Ascending aorta (tissue), 2 donors: ENCODE data around the gene CPED1. TPM values are rescaled to one million over a fixed set of nuclear protein-coding genes. Genes with fewer than 3 reads are reported as not detected.
"Not testable (repeated sequence)": the region's sequence is repeated elsewhere in the genome, so short reads cannot be mapped to it uniquely, and the experiment has no call there.

ENCODE experiments used
- DNase-seq, 2 donors: peaks; one replicate each; pipeline ENCODE4 v3.0.0-alpha.2; 2019; ENCODE audit warnings: low spot score in 2 of 2
- H3K27ac ChIP-seq, 2 donors: fragments of 200-600 bp; sonication (generic); one replicate each; pipeline ENCODE4 v1.5.1; 2016 to 2017; ENCODE audit warnings: mild to moderate bottlenecking in 1 of 2
- H3K27me3 ChIP-seq: fragments of 200-600 bp; sonication (generic); one replicate; pipeline ENCODE4 v1.5.1; 2017
- H3K36me3 ChIP-seq, 2 donors: fragments of 200-600 bp; sonication (generic); one replicate each; pipeline ENCODE4 v1.5.1; 2016
- H3K4me1 ChIP-seq, 2 donors: fragments of 200-600 bp; sonication (generic); one replicate each; pipeline ENCODE4 v1.5.1; 2016 to 2017; ENCODE audit warnings: mild to moderate bottlenecking in 1 of 2
- H3K4me3 ChIP-seq, 2 donors: fragments of 200-600 bp; sonication (generic); one replicate each; pipeline ENCODE4 v1.5.1; 2016 to 2017; ENCODE audit warnings: mild to moderate bottlenecking in 1 of 2
- H3K9me3 ChIP-seq, 2 donors: fragments of 200-600 bp; sonication (generic); one replicate each; pipeline ENCODE4 v1.5.1; 2016
- intact Hi-C: fragments of 100-400 bp; cut with DNase I; formaldehyde crosslinking; loops from one replicate; pipeline ENCODE4 v1.15.1; 2023
- total RNA-seq: library from RNA; depleted of rRNA; stranded (reverse); fragments of >200 nt; gene quantifications from one replicate; pipeline ENCODE4 v1.1.0, GENCODE V29; 2016
- TF ChIP-seq, protein P1 (sequence below), 3 experiments: fragments of 200-600 bp in 2 of 3; fragments of 450-650 bp in 1 of 3; sonication (generic) in 2 of 3; IDR thresholded peaks; one replicate each; pipeline ENCODE4 v1.5.1; 2016 to 2019; ENCODE audit warnings: antibody characterized with exemption in 3 of 3, mild to moderate bottlenecking in 1 of 3, moderate library complexity in 1 of 3

CPED1 gene
- total RNA-seq, 1 donor from 2014 or later = 69.5 TPM

DNA sequence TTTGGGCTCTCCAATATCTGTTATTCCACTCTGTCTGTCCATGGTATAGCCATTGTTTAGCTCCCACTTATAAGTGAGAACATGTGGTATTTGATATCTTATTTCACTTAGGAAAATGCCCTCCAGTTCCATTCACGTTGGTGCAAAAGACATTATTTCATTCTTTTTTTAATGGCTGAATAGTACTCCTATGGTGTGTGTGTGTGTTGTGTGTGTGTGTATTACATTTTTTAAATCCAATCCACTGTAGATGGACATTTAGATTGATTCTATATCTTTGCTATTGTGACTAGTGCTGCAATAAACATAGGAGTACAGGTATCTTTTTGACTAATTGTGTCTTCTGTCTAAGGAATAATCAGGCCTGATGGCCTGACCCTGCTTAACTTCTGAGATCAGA lies 7.4 kb upstream of the CPED1 start:
- TF ChIP-seq, protein P1, sequence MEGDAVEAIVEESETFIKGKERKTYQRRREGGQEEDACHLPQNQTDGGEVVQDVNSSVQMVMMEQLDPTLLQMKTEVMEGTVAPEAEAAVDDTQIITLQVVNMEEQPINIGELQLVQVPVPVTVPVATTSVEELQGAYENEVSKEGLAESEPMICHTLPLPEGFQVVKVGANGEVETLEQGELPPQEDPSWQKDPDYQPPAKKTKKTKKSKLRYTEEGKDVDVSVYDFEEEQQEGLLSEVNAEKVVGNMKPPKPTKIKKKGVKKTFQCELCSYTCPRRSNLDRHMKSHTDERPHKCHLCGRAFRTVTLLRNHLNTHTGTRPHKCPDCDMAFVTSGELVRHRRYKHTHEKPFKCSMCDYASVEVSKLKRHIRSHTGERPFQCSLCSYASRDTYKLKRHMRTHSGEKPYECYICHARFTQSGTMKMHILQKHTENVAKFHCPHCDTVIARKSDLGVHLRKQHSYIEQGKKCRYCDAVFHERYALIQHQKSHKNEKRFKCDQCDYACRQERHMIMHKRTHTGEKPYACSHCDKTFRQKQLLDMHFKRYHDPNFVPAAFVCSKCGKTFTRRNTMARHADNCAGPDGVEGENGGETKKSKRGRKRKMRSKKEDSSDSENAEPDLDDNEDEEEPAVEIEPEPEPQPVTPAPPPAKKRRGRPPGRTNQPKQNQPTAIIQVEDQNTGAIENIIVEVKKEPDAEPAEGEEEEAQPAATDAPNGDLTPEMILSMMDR (IDR thresholded peaks at IDR 0.05) = no peak
- H3K27me3 ChIP-seq = no peaks in the 10 kb centered on the region
- intact Hi-C loops = no loop called here

DNA sequence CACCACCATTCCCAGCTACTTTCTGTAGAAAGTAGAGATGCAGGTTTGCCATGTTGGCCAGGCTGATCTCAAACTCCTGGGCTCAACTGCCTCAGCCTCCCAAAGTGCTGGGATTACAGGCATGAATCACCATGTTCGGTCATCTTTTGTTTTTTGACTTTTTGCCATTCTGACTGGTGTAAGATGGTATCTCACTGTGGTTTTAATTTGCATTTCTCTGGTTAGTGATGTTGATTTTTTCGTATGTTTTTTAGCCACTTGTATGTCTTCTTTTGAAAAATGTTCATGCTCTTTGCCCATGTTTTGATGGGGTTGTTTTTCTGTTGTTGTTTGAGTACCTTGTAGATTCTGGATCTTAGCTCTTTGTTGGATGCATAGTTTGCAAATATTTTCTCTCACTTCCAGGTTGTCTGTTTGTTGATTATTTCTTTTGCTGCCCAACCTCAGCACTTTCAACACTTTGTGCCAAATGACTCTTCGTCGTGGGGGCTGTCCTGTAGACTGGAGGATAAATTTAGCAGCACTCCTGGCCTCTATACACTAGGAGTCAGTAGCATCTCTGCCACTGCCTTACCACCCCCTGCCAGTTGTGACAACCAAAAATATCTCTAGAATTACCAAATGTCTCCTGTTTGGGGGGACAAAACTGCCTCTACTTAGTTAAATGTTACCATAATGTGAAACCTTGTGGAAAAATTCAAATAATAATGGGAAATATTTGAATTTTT lies 6.5 kb upstream of the CPED1 start:
- no peak for DNase-seq
- Histone ChIP-seq H3K4me3 (no peak overlapping the region), H3K4me1 (no peaks in the 10 kb centered on the region), H3K9me3 (no peaks in the 10 kb centered on the region), H3K27me3 (no peaks in the 10 kb centered on the region), H3K27ac (no peak overlapping the region), H3K36me3 (peaks cover 0 to 3% of the 10 kb centered on the region in 2 donors)
- TF ChIP-seq, protein P1 (IDR thresholded peaks at IDR 0.05) = no peak
- intact Hi-C loops = no loop called here

More for the DNA sequence above, 7.4 kb upstream of the CPED1 start:
- no peak overlapping the region for H3K27ac ChIP-seq
- no peak for DNase-seq
- no peak overlapping the region for H3K4me3 ChIP-seq
- no peaks in the 10 kb centered on the region for H3K4me1 ChIP-seq
- peaks cover 3 to 5% of the 10 kb centered on the region in 2 donors for H3K36me3 ChIP-seq
- no peaks in the 10 kb centered on the region for H3K9me3 ChIP-seq

DNA sequence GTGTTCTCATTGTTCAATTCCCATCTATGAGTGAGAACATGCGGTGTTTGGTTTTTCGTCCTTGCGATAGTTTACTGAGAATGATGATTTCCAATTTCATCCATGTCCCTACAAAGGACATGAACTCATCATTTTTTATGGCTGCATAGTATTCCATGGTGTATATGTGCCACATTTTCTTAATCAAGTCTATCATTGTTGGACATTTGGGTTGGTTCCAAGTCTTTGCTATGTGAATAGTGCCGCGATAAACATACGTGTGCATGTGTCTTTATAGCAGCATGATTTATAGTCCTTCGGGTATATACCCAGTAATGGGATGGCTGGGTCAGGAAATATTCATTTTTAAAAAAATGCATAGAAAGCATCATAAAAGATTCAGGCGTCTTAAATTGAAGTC lies 4.9 kb upstream of the CPED1 start:
- not testable (repeated sequence) for H3K4me3 ChIP-seq

DNA sequence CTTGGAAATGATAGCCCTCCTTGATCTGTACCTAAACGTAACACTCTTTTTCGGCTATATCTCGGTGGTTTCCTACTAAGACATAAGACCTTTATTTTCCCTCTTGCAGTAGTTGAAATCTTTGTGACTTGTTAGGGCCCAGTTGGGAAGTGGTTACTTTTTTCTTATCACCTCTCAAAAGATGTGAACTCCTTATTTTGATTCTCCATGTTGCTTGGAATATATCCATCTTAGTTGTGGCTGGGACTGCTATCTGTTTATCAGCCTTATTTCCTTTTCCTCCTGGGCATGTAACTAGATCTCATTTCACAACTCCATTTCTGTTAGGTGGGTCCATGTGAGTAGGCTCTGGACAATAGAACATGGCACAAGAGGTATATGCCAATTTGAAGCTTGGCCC lies 4.1 kb upstream of the CPED1 start:
- Histone ChIP-seq H3K27me3 (no peaks in the 10 kb centered on the region), H3K36me3 (no peaks in the 10 kb centered on the region), H3K4me3 (no peak overlapping the region), H3K9me3 (no peaks in the 10 kb centered on the region), H3K4me1 (no peaks in the 10 kb centered on the region), H3K27ac (no peak overlapping the region)
- no peak for DNase-seq
- intact Hi-C loops = no loop called here
- TF ChIP-seq, protein P1 (IDR thresholded peaks at IDR 0.05) = no peak

More for the DNA sequence above, 4.9 kb upstream of the CPED1 start:
- H3K36me3 ChIP-seq, H3K9me3 ChIP-seq, H3K4me1 ChIP-seq, intact Hi-C loops, H3K27ac ChIP-seq, H3K27me3 ChIP-seq, DNase-seq: not testable (repeated sequence)

DNA sequence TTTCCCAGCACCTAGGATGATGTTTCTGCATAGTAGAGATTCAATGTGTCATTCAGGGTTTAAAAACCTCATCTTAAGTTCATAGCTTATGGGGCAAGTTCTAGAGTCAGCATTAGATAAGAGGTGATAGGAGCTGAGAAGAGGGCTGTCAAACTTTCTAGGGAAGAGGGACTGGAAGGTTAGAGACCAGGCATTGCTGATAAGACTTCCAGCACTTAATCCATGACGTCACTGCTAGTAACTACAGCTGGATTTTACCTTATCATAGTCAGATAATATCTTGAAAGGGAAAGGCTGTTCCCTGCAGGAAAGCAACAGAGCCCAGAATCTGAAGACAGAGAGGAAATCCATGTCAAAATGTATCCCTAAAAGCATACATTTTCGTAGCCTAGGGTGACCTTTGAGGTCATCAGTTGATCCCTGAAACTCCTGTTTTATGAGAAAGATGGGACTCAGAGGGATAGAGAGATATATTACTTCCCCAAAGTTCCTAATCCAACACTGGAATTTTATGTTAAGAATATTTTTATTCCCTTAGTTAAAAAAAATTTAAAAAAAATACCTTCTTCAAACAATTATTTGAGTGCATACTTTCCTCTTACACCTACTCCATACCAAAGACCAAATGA lies 3.3 kb upstream of the CPED1 start:
- H3K36me3 ChIP-seq = no peaks in the 10 kb centered on the region
- no peak overlapping the region for H3K4me3 ChIP-seq
- TF ChIP-seq, protein P1 (IDR thresholded peaks at IDR 0.05) = no peak
- intact Hi-C loops = loop anchor here (5.0 kb wide), 1 partner anchor 42 kb away; no protein-coding TSS in a partner anchor
- no peak overlapping the region for H3K27ac ChIP-seq
- no peaks in the 10 kb centered on the region for H3K9me3 ChIP-seq
- no peaks in the 10 kb centered on the region for H3K27me3 ChIP-seq
- no peak for DNase-seq
- no peaks in the 10 kb centered on the region for H3K4me1 ChIP-seq

DNA sequence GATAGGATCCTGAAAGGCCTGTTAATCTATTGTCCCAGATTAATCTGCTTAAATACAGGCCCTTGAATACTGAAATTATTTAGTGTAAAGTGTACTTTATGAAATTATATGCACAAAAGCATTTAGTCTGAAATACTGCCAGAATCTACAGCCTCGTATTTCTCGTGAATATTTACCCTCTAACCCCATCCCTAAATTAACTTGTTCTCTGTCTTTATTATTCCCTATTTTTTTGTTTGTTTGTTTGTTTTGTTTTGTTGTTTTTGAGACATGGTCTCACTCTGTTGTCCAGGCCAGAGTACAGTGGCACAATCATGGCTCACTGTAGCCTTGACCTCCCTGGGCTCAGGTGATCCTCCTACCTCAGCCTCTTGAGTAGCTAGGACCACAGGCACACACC lies 2.7 kb upstream of the CPED1 start:
- Histone ChIP-seq H3K4me3 (no peak overlapping the region), H3K27me3 (no peaks in the 10 kb centered on the region), H3K4me1 (no peaks in the 10 kb centered on the region), H3K9me3 (no peaks in the 10 kb centered on the region), H3K27ac (no peak overlapping the region), H3K36me3 (no peaks in the 10 kb centered on the region)
- DNase-seq = no peak
- TF ChIP-seq, protein P1 (IDR thresholded peaks at IDR 0.05) = no peak
- intact Hi-C loops = loop anchor here (5.0 kb wide), 1 partner anchor 41 kb away; no protein-coding TSS in a partner anchor
